22Rv1 (cell line): ENCODE measurements around the gene PLEKHA5.
"Not testable (repeated sequence)": the region's sequence is repeated elsewhere in the genome, so short reads cannot be mapped to it uniquely, and the experiment has no call there.

ENCODE experiments used
- H3K27ac ChIP-seq: fragments of 450-650 bp; 2 replicates; pipeline ENCODE4 v1.5.1; 2017
- ZFX ChIP-seq: fragments of 450-650 bp; IDR thresholded peaks from 2 replicates; pipeline ENCODE4 v1.6.1; 2017; ENCODE audit warnings: antibody characterized with exemption, borderline replicate concordance
- TF ChIP-seq, protein P1 (sequence below): fragments of 450-650 bp; IDR thresholded peaks from 2 replicates; pipeline ENCODE4 v1.5.1; 2017; ENCODE audit warnings: mild to moderate bottlenecking

PLEKHA5 gene

DNA sequence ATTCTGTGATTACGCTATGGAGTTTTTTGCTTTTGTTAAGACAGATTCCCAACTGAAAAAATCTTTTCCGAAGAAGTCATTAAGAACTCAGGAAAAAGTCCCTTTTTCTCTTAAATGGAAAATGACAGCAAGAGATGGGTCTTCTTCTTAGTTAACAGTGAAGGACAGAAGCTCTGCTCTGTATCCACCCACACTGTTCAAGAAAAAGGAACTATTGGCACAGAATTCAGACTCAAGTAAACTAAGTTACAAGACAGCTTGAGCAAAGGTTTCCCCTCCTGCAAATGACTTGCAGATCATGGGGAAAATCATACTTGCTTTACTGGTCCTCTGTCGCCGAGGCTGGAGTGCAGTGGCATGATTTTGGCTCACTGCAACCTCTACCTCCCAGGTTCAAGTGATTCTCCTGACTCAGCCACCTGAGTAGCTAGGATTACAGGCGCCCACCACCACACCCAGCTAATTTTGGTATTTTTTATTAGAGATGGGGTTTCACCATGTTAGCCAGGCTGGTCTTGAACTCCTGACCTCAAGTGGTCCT, 172.6 kb downstream of the PLEKHA5 start:
- H3K27ac ChIP-seq: no peak overlapping the region
- no peak for TF ChIP-seq ZFX
- TF ChIP-seq, protein P1, sequence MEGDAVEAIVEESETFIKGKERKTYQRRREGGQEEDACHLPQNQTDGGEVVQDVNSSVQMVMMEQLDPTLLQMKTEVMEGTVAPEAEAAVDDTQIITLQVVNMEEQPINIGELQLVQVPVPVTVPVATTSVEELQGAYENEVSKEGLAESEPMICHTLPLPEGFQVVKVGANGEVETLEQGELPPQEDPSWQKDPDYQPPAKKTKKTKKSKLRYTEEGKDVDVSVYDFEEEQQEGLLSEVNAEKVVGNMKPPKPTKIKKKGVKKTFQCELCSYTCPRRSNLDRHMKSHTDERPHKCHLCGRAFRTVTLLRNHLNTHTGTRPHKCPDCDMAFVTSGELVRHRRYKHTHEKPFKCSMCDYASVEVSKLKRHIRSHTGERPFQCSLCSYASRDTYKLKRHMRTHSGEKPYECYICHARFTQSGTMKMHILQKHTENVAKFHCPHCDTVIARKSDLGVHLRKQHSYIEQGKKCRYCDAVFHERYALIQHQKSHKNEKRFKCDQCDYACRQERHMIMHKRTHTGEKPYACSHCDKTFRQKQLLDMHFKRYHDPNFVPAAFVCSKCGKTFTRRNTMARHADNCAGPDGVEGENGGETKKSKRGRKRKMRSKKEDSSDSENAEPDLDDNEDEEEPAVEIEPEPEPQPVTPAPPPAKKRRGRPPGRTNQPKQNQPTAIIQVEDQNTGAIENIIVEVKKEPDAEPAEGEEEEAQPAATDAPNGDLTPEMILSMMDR: no peak

DNA sequence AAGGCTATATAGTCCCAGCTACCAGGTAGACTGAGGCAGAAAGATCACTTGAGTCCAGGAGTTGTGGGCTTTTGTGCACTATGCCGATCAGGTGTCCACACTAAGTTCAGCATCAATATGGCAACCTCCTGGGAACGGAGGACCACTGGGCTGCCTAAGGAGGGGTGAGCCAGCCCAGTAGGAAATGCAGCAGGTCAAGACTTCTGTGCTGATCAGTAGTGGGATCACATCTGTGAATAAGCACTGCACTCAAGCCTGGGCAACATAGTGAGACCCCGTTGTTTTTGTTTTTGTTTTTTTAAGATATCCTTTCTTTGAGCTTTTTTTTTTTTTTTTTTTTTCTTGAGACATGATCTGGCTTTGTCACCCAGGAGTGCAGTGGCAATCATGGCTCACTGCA, 174.0 kb downstream of the PLEKHA5 start:
- no peak for TF ChIP-seq ZFX
- TF ChIP-seq, protein P1: no peak
- no peak overlapping the region for H3K27ac ChIP-seq

DNA sequence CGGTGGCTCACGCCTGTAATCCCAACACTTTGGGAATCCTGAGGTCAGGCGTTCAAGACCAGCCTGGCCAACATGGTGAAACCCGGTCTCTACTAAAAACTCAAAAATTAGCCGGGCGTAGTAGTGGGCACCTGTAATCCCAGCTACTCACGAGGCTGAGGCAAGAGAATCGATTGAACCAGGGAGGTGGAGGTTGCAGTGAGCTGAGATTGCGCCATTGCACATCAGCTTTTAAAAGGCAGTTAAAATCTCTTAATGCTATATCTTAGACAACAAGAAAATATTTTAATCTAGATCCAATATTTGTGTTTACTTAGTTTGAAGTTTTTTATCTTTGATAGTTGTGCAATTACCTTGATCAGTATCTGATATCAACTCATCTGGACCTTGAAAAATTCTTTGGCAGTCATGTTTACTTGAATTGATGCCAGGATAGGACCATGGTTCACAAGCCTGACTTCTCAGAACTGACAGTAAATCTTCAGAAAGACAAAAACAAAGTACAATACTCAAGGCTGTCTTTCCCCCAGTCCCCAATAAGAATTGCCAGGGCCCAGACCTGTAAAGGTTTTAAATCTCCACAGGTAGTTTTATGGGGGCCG, 174.7 kb downstream of the PLEKHA5 start:
- H3K27ac ChIP-seq: no peak overlapping the region
- TF ChIP-seq, protein P1: no peak
- TF ChIP-seq ZFX: no peak

DNA sequence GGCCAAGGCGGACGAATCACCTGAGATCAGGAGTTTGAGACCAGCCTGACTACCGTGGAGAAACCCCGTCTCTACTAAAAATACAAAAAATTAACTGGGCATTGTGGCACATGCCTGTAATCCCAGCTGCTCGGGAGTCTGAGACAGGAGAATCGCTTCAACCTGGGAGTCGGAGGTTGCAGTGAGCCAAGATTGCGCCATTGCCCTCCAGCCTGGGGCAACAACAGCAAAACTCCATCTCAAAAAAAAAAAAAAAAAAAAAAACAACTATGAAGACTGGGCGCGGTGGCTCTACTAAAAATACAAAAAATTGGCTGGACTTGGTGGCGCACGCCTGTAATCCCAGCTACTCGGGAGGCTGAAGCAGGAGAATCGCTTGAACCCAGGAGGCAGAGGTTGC, 176.1 kb downstream of the PLEKHA5 start:
- not testable (repeated sequence) for H3K27ac ChIP-seq

DNA sequence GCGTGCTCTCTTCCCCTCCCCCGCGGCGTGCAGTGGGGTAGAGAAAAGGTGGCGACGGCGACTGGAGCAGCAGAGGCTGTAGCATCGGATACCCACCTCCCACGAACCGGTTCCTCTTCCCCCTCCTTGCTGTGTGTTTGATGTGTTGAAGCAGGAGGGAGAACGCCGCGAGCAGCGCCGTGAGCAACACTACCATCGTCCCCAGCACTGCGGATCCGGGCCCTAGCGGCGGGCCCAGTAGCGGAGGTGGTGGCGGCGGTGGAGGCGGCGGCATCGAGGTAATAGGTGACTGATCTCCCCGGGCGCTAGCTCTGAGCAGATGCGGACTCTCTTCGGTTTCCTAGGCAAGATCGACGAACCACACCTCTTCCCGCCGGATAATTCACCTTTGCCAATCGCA, 176.8 kb downstream of the PLEKHA5 start:
- no peak for TF ChIP-seq ZFX
- TF ChIP-seq, protein P1: no peak
- no peak overlapping the region for H3K27ac ChIP-seq

DNA sequence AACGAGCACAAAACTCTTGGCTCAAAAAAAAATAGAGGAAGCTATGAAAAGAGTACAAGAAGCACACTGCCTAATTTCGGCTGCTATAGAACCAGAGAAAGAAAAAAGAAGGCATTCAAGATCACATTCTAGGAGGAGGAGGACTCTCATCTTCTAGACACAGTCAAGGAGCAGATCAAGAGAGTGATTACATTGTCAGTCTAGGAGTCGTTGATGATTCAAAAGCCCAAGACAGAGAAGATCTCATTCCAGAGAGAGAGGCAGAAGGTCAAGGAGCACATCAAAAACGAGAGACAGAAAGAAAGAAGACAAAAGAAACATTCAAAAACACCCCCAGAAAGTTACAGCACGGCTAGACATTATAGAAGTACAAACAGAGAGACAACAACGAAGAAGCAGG, 177.9 kb downstream of the PLEKHA5 start:
- no peak overlapping the region for H3K27ac ChIP-seq
- no peak for TF ChIP-seq ZFX
- TF ChIP-seq, protein P1: no peak

DNA sequence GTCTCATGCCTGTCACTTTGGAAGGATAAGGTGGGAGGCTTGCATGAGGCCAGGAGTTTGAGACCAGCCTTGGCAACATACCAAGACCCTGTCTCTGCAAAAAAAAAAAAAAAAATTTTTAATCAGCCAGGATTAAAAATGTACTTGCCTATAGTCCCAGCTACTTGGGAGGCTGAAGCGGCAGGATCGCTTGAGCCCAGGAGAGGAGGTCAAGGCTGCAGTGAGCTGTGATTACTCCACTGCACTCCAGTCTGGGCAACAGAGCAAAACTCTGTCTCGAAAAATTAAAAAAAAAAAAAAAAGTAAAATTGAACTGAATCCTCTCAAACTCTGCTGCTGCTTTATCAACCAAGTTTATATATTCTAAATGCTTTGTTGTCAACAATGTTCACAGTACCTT, 181.6 kb downstream of the PLEKHA5 start:
- H3K27ac ChIP-seq: no peak overlapping the region
- no peak for TF ChIP-seq ZFX
- TF ChIP-seq, protein P1: no peak

DNA sequence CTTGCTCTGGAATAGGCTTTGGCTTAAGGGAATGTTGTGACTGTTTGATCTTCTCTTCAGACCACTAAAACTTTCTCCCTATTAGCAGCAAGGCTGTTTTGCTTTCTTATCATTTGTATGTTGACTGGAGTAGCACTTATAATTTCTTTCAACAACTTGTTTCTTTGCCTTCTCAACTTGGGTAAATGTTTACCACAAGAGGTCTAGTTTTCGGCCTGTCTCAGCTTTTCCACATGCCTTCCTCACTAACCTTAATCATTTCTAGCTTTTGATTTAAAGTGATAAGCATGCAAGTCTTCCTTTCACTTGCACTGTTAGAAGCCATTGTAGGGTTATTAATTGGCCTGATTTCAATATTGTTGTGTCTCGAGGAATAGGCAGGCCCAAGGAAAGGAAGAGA, 183.1 kb downstream of the PLEKHA5 start:
- TF ChIP-seq, protein P1: no peak
- no peak for TF ChIP-seq ZFX
- no peak overlapping the region for H3K27ac ChIP-seq
